ENCODE data around the gene LCT. TPM values are rescaled to one million over a fixed set of nuclear protein-coding genes. Genes with fewer than 3 reads are reported as not detected.

LCT gene
- total RNA-seq, 1 experiment from 2014 or later = 0.04 TPM

GRCh38 chr2:135743860-135744259 is 93.1 kb downstream of the LCT start:
- no peak overlapping the region for H4K91ac ChIP-seq (ENCODE audit: insufficient read length, low read depth, low read length)
- no peak overlapping the region for H3K23ac ChIP-seq (ENCODE audit: insufficient read length, low read depth, low read length)
- H3K23me2 ChIP-seq (ENCODE audit: insufficient read length, low read depth, low read length, poor library complexity, severe bottlenecking) = no peaks in the 10 kb centered on the region
- H2AK5ac ChIP-seq (ENCODE audit: insufficient read length, low read length) = no peak overlapping the region
- no peak overlapping the region for H3K4me2 ChIP-seq (ENCODE audit: insufficient read depth, insufficient read length, low read length)
- no peak overlapping the region for H2BK12ac ChIP-seq (ENCODE audit: insufficient read length, low read depth, low read length)
- no peak overlapping the region for H2BK15ac ChIP-seq (ENCODE audit: low read depth, low read length)
- no peak overlapping the region for H3K27ac ChIP-seq (ENCODE audit: insufficient read length, low read depth, low read length)
- no peak for DNase-seq
- H3K9me3 Mint-ChIP-seq = no peaks in the 10 kb centered on the region
- H2BK5ac ChIP-seq (ENCODE audit: insufficient read length, low read length) = no peak overlapping the region
- H3K4me3 Mint-ChIP-seq = peak overlapping the region; percentile 31 to 49
- no peak overlapping the region for H3K4ac ChIP-seq (ENCODE audit: low read depth, low read length)
- H3K27ac Mint-ChIP-seq = 0 out of 7 replicates have a peak overlapping the region, but pooled peaks of 1 of the 3 experiments have one; percentile 1
- no CpG with 5 or more reads among the region's 1 CpG for WGBS (ENCODE audit: extremely low coverage, insufficient read length, low lambda C conversion rate)
- no peak overlapping the region for H3K18ac ChIP-seq (ENCODE audit: insufficient read length, low read depth, low read length)
- H4K5ac ChIP-seq (ENCODE audit: insufficient read length, low read depth, low read length) = no peak overlapping the region
- TF ChIP-seq, protein P1, sequence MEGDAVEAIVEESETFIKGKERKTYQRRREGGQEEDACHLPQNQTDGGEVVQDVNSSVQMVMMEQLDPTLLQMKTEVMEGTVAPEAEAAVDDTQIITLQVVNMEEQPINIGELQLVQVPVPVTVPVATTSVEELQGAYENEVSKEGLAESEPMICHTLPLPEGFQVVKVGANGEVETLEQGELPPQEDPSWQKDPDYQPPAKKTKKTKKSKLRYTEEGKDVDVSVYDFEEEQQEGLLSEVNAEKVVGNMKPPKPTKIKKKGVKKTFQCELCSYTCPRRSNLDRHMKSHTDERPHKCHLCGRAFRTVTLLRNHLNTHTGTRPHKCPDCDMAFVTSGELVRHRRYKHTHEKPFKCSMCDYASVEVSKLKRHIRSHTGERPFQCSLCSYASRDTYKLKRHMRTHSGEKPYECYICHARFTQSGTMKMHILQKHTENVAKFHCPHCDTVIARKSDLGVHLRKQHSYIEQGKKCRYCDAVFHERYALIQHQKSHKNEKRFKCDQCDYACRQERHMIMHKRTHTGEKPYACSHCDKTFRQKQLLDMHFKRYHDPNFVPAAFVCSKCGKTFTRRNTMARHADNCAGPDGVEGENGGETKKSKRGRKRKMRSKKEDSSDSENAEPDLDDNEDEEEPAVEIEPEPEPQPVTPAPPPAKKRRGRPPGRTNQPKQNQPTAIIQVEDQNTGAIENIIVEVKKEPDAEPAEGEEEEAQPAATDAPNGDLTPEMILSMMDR (conservative IDR thresholded peaks at IDR 0.05) = no peak
- no peak overlapping the region for H3K9ac ChIP-seq (ENCODE audit: extremely low read depth, insufficient read length, low read length)
- no peak overlapping the region for H4K8ac ChIP-seq (replicated peaks; ENCODE audit: insufficient read length, low read depth, low read length)
- no peaks in the 10 kb centered on the region for H3K79me1 ChIP-seq (ENCODE audit: insufficient read depth, low read depth, low read length, poor library complexity, severe bottlenecking)
- no peak overlapping the region for H2BK20ac ChIP-seq (ENCODE audit: low read depth, low read length, poor library complexity, severe bottlenecking)
- H3K4me1 ChIP-seq (ENCODE audit: insufficient read depth, low read length) = no peaks in the 10 kb centered on the region
- H3K4me1 Mint-ChIP-seq = peaks cover 16 to 17% of the 10 kb centered on the region in 2 experiments
- H3K27me3 Mint-ChIP-seq (ENCODE audit: low read depth) = no peaks in the 10 kb centered on the region
- H3K79me2 ChIP-seq (ENCODE audit: insufficient read depth, low read length) = peaks cover 18% of the 10 kb centered on the region; the same call in 1 of the 2 replicates
- H3T11ph ChIP-seq (ENCODE audit: low read length) = no peak overlapping the region
- H2BK120ac ChIP-seq (ENCODE audit: low read depth, low read length, poor library complexity, severe bottlenecking) = no peak overlapping the region
- no peak overlapping the region for H2AFZ ChIP-seq (ENCODE audit: low read length)
- no peak overlapping the region for H3K56ac ChIP-seq (ENCODE audit: insufficient read length, low read depth, low read length)
- no peaks in the 10 kb centered on the region for H4K20me1 ChIP-seq (ENCODE audit: control insufficient read depth, insufficient read depth, insufficient read length)
- no peak overlapping the region for H3K14ac ChIP-seq (ENCODE audit: insufficient read depth, low read length)
- H3K36me3 Mint-ChIP-seq (ENCODE audit: insufficient read depth in 1 of 3, low read depth in 3 of 3) = peaks cover 0 to 15% (median 9%) of the 10 kb centered on the region in 3 experiments; a peak in 5 of 7 replicates
- H3K9me3 ChIP-seq (ENCODE audit: control insufficient read depth, low read depth, low read length) = no peaks in the 10 kb centered on the region
- no peaks in the 10 kb centered on the region for H3K27me3 ChIP-seq (ENCODE audit: insufficient read depth, low read length)

Data from H9 (cell line).